ENCODE results near the gene SERTAD1.

Gene SERTAD1

GRCh38 chr19:40397568-40397906, 28.3 kb downstream of the SERTAD1 start:
- DNase-seq, result no peak

- no peak for DNase-seq
These were observed 28.8 kb downstream of the SERTAD1 start for GRCh38 chr19:40396886-40397567.

GRCh38 chr19:40395956-40396355, 29.8 kb downstream of the SERTAD1 start:
- DNase-seq, result no peak

GRCh38 chr19:40394816-40395210, 31.0 kb downstream of the SERTAD1 start:
- DNase-seq, result no peak

- DNase-seq, result no peak
These were observed 31.6 kb downstream of the SERTAD1 start for GRCh38 chr19:40393894-40394815.

- DNase-seq, result no peak
These were observed 32.8 kb downstream of the SERTAD1 start for GRCh38 chr19:40392894-40393517.

- DNase-seq, result no peak
These were observed 33.7 kb downstream of the SERTAD1 start for GRCh38 chr19:40392123-40392522.

- DNase-seq, result no peak
These were observed 35.6 kb downstream of the SERTAD1 start, which contains the start of gene HIPK4 for GRCh38 chr19:40390084-40390742. Gene HIPK4 (minus strand): TSS chr19:40390181. CDS start chr19:40389902, 279 bp downstream.

- DNase-seq, result no peak
These were observed 36.2 kb downstream of the SERTAD1 start for GRCh38 chr19:40389404-40390083.

GRCh38 chr19:40388481-40388880, 37.3 kb downstream of the SERTAD1 start:
- no peak for DNase-seq

GRCh38 chr19:40387155-40387554, 38.6 kb downstream of the SERTAD1 start:
- no peak for DNase-seq

GRCh38 chr19:40383668-40384248, 42.0 kb downstream of the SERTAD1 start:
- no peak for DNase-seq

GRCh38 chr19:40381321-40381720, 44.5 kb downstream of the SERTAD1 start:
- DNase-seq, result no peak

- no peak for DNase-seq
These were observed 45.4 kb downstream of the SERTAD1 start for GRCh38 chr19:40380199-40381037.

- no peak for DNase-seq
These were observed 46.2 kb downstream of the SERTAD1 start for GRCh38 chr19:40379446-40380198.

GRCh38 chr19:40378509-40378908, 47.3 kb downstream of the SERTAD1 start:
- DNase-seq, result no peak

GRCh38 chr19:40377876-40378385, 47.9 kb downstream of the SERTAD1 start:
- DNase-seq, result no peak

- DNase-seq, result no peak
These were observed 49.4 kb downstream of the SERTAD1 start for GRCh38 chr19:40376286-40376862.

- DNase-seq, result no peak
These were observed 51.7 kb downstream of the SERTAD1 start for GRCh38 chr19:40374084-40374483.

- no peak for DNase-seq
These were observed 54.0 kb downstream of the SERTAD1 start for GRCh38 chr19:40371802-40372122.

Data from cortex of kidney (tissue), 1 donor.